Panc1 (cell line): ENCODE results near the gene ZNF738. TPM values are rescaled to one million over a fixed set of nuclear protein-coding genes. Genes with fewer than 3 reads are reported as not detected.

Source experiments
- ATAC-seq: fragments of 200-7000 bp; cut with Tn5 transposase; 2 replicates; pipeline ENCODE4 v1.9.1; 2020; ENCODE audit warnings: mild to moderate bottlenecking, moderate library complexity
- BruUV-seq: library from RNA; stranded (reverse); fragments of 400-500 nt; replicated peaks from 2 replicates; lab custom pipeline; 2021; lab: Mats Ljungman, UMichigan
- CTCF ChIA-PET: fragments of 300-600 bp; sonication (Branson Sonifier 250); formaldehyde crosslinking; loops from one replicate; lab custom pipeline; 2022; ENCODE audit warnings: antibody characterized with exemption; lab: Charles Lee
- POLR2A ChIA-PET: fragments of 300-600 bp; sonication (Branson Sonifier 250); formaldehyde crosslinking; loops from one replicate; lab custom pipeline; 2022; ENCODE audit warnings: antibody characterized with exemption; lab: Charles Lee
- DNase-seq: peaks from one replicate; pipeline ENCODE4 v3.0.0-alpha.2; 2010; ENCODE audit warnings: low read depth, low spot score
- H3K27ac ChIP-seq: 2 replicates; pipeline ENCODE4 v1.5.1; 2011; ENCODE audit warnings: mild to moderate bottlenecking, low read length, inconsistent platforms
- H3K27me3 ChIP-seq: fragments of 200-500 bp; sonication (Bioruptor generic); 2 replicates; pipeline ENCODE4 v1.6.0; 2014; ENCODE audit warnings: low read length, inconsistent platforms; ENCODE audit not compliant: control insufficient read depth, insufficient read depth
- H3K36me3 ChIP-seq: fragments of 200-500 bp; sonication (Bioruptor generic); 2 replicates; pipeline ENCODE4 v1.5.1; 2014; ENCODE audit warnings: inconsistent platforms, mild to moderate bottlenecking, low read length, moderate library complexity; ENCODE audit not compliant: control insufficient read depth, insufficient read depth
- H3K4me1 ChIP-seq: 2 replicates; pipeline ENCODE4 v1.5.1; 2011; ENCODE audit warnings: inconsistent platforms, mild to moderate bottlenecking, low read length, moderate library complexity; ENCODE audit not compliant: control insufficient read depth, insufficient read depth
- H3K4me3 ChIP-seq, 2 experiments: 2 replicates each; pipeline ENCODE4 v1.5.1; 2011 to 2012; ENCODE audit warnings: low read depth in 2 of 2, low read length in 2 of 2, mild to moderate bottlenecking in 2 of 2, inconsistent platforms in 1 of 2, moderate library complexity in 1 of 2
- H3K9me3 ChIP-seq: fragments of 200-500 bp; sonication (Bioruptor generic); 2 replicates; pipeline ENCODE4 v1.5.1; 2014; ENCODE audit warnings: low read depth, mild to moderate bottlenecking, inconsistent platforms, low read length, moderate library complexity; ENCODE audit not compliant: control insufficient read depth, insufficient read depth
- CTCF ChIP-seq: fragments of 450-650 bp; IDR thresholded peaks from 2 replicates; pipeline ENCODE4 v1.5.1; 2017; ENCODE audit warnings: mild to moderate bottlenecking
- POLR2AphosphoS5 ChIP-seq: IDR thresholded peaks from 2 replicates; pipeline ENCODE4 v1.6.1; 2012; ENCODE audit warnings: mild to moderate bottlenecking, low read depth, low read length, moderate library complexity
- REST ChIP-seq, 2 experiments: IDR thresholded peaks; 2 replicates each; pipeline ENCODE4 v1.6.1; 2011 to 2012; ENCODE audit warnings: low read depth in 2 of 2, control low read depth in 1 of 2, low read length in 1 of 2, mild to moderate bottlenecking in 1 of 2, moderate library complexity in 1 of 2; ENCODE audit not compliant: insufficient read depth in 1 of 2
- SIN3A ChIP-seq: IDR thresholded peaks from 2 replicates; pipeline ENCODE4 v1.6.1; 2012; ENCODE audit warnings: low read depth, mild to moderate bottlenecking, low read length, moderate library complexity, borderline replicate concordance; ENCODE audit not compliant: insufficient read depth
- TCF7L2 ChIP-seq: IDR thresholded peaks from 2 replicates; pipeline ENCODE4 v1.6.1; 2011; ENCODE audit warnings: mild to moderate bottlenecking, low read depth, low read length, inconsistent platforms
- in situ Hi-C: cut with HindIII; loops from 2 replicates; pipeline ENCODE4 v1.10.0; 2016; ENCODE audit warnings: low sequenced_read_pairs, low pct_unique_long_range_greater_than_20kb
- intact Hi-C: fragments of 100-400 bp; cut with micrococcal nuclease; formaldehyde crosslinking; loops from one replicate; pipeline ENCODE4 v1.10.0; 2022; ENCODE audit not compliant: unreplicated experiment
- total RNA-seq: library from RNA; stranded (reverse); gene quantifications from one replicate; pipeline ENCODE4 v1.2.1, GENCODE V29; 2021; ENCODE audit not compliant: unreplicated experiment

Gene ZNF738
- total RNA-seq, 1 experiment from 2014 or later = 9.7 TPM

- Histone ChIP-seq H3K27me3 (no peaks in the 10 kb centered on the region), H3K4me1 (no peaks in the 10 kb centered on the region), H3K27ac (no peak overlapping the region), H3K36me3 (no peaks in the 10 kb centered on the region), H3K4me3 (no peak overlapping the region), H3K9me3 (no peaks in the 10 kb centered on the region)
- BruUV-seq = no TSS peak
- in situ Hi-C loops (no loop called here), intact Hi-C loops (no loop called here)
- ATAC-seq (no peak), DNase-seq (no peak)
- ChIA-PET CTCF (no interaction called here), POLR2A (no interaction called here)
- no peak for TF ChIP-seq REST (IDR thresholded peaks at IDR 0.05; ENCODE audit: insufficient read depth in 1 of 2, low read depth in 2 of 2, low read length in 1 of 2)
- no peak for TF ChIP-seq TCF7L2
- no peak for TF ChIP-seq SIN3A
- no peak for TF ChIP-seq POLR2AphosphoS5
- no peak for TF ChIP-seq CTCF
Observed at GRCh38 chr19:21314676-21315075, 44.1 kb upstream of the ZNF738 start.

GRCh38 chr19:21317821-21318220 is 41.0 kb upstream of the ZNF738 start:
- in situ Hi-C loops = no loop called here
- H3K4me3 ChIP-seq = no peak overlapping the region
- intact Hi-C loops = no loop called here
- ChIA-PET POLR2A (no interaction called here), CTCF (no interaction called here)
- no peak overlapping the region for H3K27ac ChIP-seq
- no peaks in the 10 kb centered on the region for H3K4me1 ChIP-seq
- no peak for TF ChIP-seq TCF7L2
- TF ChIP-seq POLR2AphosphoS5 = no peak
- BruUV-seq = no TSS peak
- no peaks in the 10 kb centered on the region for H3K27me3 ChIP-seq
- no peaks in the 10 kb centered on the region for H3K9me3 ChIP-seq
- no peaks in the 10 kb centered on the region for H3K36me3 ChIP-seq
- DNase-seq (no peak), ATAC-seq (no peak)

GRCh38 chr19:21321134-21321533 is 37.7 kb upstream of the ZNF738 start:
- DNase-seq (no peak), ATAC-seq (no peak)
- ChIA-PET POLR2A (no interaction called here), CTCF (no interaction called here)
- no TSS peak for BruUV-seq
- intact Hi-C loops = no loop called here
- H3K4me3 ChIP-seq = no peak overlapping the region
- no peaks in the 10 kb centered on the region for H3K4me1 ChIP-seq
- H3K27me3 ChIP-seq = no peaks in the 10 kb centered on the region
- H3K36me3 ChIP-seq = no peaks in the 10 kb centered on the region
- TF ChIP-seq SIN3A (no peak), CTCF (no peak), TCF7L2 (no peak), REST (IDR thresholded peaks at IDR 0.05; ENCODE audit: insufficient read depth in 1 of 2, low read depth in 2 of 2, low read length in 1 of 2) (no peak), POLR2AphosphoS5 (no peak)
- in situ Hi-C loops = no loop called here
- no peak overlapping the region for H3K27ac ChIP-seq
- H3K9me3 ChIP-seq = no peaks in the 10 kb centered on the region
